ENCODE results near the gene PDX1. TPM values are rescaled to one million over a fixed set of nuclear protein-coding genes. Genes with fewer than 3 reads are reported as not detected.

The PDX1 gene
- polyA plus RNA-seq, 3 donors = not detected

DNA sequence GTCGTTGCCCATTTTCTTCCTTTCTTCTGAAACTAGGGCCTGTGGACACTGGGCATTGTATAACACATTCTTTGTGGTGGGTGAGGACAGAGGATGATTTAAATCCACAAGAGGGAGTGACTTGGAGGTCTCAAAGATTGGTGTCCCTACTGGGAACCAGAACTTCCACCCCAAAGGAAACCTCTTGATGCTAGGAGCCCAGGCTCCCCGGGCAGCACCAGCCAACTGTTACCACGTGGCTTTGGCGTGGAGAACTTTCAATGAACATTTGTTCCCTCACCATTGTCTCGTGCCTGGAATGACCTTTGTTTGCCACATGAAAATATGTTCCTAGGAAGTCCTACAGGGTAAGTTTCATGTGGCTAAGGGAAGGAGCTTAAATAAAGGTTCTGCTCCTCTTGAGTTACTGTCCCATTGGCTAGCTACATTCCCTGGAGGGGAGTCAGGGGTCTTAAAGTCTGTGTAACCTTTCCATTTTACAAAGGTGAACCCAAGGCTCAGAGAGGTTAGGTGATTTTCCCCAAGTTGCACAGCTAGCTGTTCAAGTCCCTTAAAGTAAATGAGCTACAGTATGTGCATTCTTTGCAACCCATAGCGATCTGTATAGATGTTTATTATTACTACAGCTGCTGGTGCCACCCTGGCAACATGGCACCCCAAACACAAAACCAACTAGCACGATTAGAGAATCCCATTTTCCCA lies 54.3 kb downstream of the PDX1 start:
- Mint-ChIP-seq H3K4me3 (peak overlapping the region in 1 of 2 donors; percentile 85), H3K27me3 (ENCODE audit: low read depth in 3 of 3) (peaks cover 93 to 99% (median 99%) of the 10 kb centered on the region in 3 donors), H3K27ac (no peak overlapping the region), H3K9me3 (peaks cover 0 to 17% (median 5%) of the 10 kb centered on the region in 7 donors), H3K36me3 (no peaks in the 10 kb centered on the region), H3K4me1 (peaks cover 21% of the 10 kb centered on the region)
- Histone ChIP-seq H2AFZ (ENCODE audit: insufficient read depth, low read depth, low read length, poor library complexity, severe bottlenecking) (no peak overlapping the region), H3K9ac (ENCODE audit: insufficient read depth, low read length, poor library complexity, severe bottlenecking) (no peak overlapping the region), H3K79me2 (ENCODE audit: insufficient read depth, low read length) (no peaks in the 10 kb centered on the region), H3K9me3 (replicated peaks in 1 of 2; ENCODE audit: control insufficient read depth in 1 of 2, insufficient read depth in 1 of 2, low read length in 2 of 2) (peaks cover 0 to 46% of the 10 kb centered on the region in 2 donors), H3K4me3 (replicated peaks in 1 of 3; ENCODE audit: low read depth in 2 of 3, low read length in 3 of 3) (no peak overlapping the region), H3K27ac (ENCODE audit: low read depth in 1 of 2, low read length in 2 of 2) (no peak overlapping the region), H3K4me2 (replicated peaks; ENCODE audit: extremely low read depth, low read length, poor library complexity, severe bottlenecking) (no peak overlapping the region), H4K20me1 (ENCODE audit: insufficient read depth, low read length) (no peaks in the 10 kb centered on the region), H3K4me1 (ENCODE audit: control insufficient read depth in 1 of 2, insufficient read depth in 2 of 2, low read length in 2 of 2) (peaks cover 0 to 1% of the 10 kb centered on the region in 2 donors), H3K36me3 (replicated peaks in 1 of 2; ENCODE audit: control insufficient read depth in 1 of 2, insufficient read depth in 2 of 2, low read length in 2 of 2) (no peaks in the 10 kb centered on the region), H3K27me3 (ENCODE audit: control insufficient read depth in 2 of 2, insufficient read depth in 2 of 2, low read length in 2 of 2) (peaks cover 92 to 95% of the 10 kb centered on the region in 2 donors)
- no peak for DNase-seq
- intact Hi-C loops (cut with micrococcal nuclease) = no loop called here
- 57% methylated on average over 1 of the region's 7 CpGs for WGBS (ENCODE audit: insufficient coverage)
- TF ChIP-seq CTCF (IDR thresholded peaks at IDR 0.05) = no peak

Small RNAs within 50 kb of the gene (small RNA-seq; reads per million reads assigned to genes)
- not detected for gene ATP5F1EP2 (ENCODE audit: insufficient read length, low read depth)

Other genes starting within 250 kb of the PDX1 start
- not detected for gene GSX1, start 127.5 kb upstream of the PDX1 start, polyA plus RNA-seq
- not detected for gene CDX2, start 49.3 kb downstream of the PDX1 start, polyA plus RNA-seq
- under 1 TPM in 1 of 3 donors, not detected in 2; 0.12 TPM for gene URAD, start 68.7 kb downstream of the PDX1 start, polyA plus RNA-seq
- 1 to 10 TPM; 2.1 to 5.3 (median 3.7) TPM for gene FLT3, start 180.6 kb downstream of the PDX1 start, polyA plus RNA-seq
- 10 to 100 TPM in 1 of 3 donors, 1 to 10 TPM in 2; 3.0 to 27.9 (median 3.2) TPM for gene PAN3, start 218.5 kb downstream of the PDX1 start, polyA plus RNA-seq